Astrocyte of the spinal cord (primary cell): Measurements from ENCODE around the gene TUB.

Source experiments
- DNase-seq: peaks from one replicate; pipeline ENCODE4 v3.0.0; 2011; ENCODE audit warnings: low read depth, low spot score
- H3K4me3 ChIP-seq: 2 replicates; pipeline ENCODE4 v1.5.1; 2011; ENCODE audit warnings: low read depth, mild to moderate bottlenecking, low read length, moderate library complexity
- in situ Hi-C: cut with HindIII; loops from 2 replicates; pipeline ENCODE4 v1.10.0; 2017; ENCODE audit warnings: low sequenced_read_pairs
- TF ChIP-seq, protein P1 (sequence below): IDR thresholded peaks from 2 replicates; pipeline ENCODE4 v1.5.1; 2012; ENCODE audit warnings: low read depth, mild to moderate bottlenecking, low read length, inconsistent platforms

The TUB gene

DNA sequence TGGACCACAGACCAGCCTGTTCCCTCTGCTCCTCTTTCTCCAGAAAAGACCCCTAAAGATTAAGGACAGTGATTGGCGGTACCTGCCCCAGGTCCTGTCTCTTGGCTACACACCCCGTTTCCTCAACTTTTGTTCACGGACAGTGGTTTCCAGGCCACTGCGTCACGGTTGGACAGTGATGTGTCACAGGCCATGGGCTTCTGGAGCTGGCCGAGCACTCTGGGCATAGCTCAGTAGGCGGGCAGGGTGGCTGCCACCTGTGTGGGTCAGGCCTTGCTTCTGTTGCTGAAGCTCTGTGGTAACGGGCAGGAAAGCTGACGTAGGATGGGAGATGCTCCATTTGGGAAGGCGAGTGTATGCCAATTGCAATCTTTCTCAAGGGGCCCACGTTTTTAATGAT lies 13.6 kb downstream of the TUB start:
- no peak overlapping the region for H3K4me3 ChIP-seq
- DNase-seq = no peak
- in situ Hi-C loops = no loop called here
- TF ChIP-seq, protein P1, sequence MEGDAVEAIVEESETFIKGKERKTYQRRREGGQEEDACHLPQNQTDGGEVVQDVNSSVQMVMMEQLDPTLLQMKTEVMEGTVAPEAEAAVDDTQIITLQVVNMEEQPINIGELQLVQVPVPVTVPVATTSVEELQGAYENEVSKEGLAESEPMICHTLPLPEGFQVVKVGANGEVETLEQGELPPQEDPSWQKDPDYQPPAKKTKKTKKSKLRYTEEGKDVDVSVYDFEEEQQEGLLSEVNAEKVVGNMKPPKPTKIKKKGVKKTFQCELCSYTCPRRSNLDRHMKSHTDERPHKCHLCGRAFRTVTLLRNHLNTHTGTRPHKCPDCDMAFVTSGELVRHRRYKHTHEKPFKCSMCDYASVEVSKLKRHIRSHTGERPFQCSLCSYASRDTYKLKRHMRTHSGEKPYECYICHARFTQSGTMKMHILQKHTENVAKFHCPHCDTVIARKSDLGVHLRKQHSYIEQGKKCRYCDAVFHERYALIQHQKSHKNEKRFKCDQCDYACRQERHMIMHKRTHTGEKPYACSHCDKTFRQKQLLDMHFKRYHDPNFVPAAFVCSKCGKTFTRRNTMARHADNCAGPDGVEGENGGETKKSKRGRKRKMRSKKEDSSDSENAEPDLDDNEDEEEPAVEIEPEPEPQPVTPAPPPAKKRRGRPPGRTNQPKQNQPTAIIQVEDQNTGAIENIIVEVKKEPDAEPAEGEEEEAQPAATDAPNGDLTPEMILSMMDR = no peak

DNA sequence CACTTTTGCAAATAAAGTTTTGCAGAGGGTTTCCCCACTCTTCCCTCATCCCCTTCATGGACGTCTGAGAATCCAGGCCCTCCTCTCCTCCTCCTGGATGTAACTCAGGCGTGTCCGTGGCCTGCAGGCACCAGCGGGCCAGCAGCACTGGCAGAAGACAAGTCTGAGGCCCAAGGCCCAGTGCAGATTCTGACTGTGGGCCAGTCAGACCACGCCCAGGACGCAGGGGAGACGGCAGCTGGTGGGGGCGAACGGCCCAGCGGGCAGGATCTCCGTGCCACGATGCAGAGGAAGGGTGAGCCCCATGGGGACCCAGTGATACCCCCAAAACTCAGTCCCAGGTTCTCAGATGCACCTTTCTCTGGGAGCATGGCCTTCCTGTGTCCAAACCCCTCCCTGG lies 14.4 kb downstream of the TUB start:
- H3K4me3 ChIP-seq = no peak overlapping the region
- no peak for DNase-seq
- TF ChIP-seq, protein P1 = no peak
- in situ Hi-C loops = no loop called here

DNA sequence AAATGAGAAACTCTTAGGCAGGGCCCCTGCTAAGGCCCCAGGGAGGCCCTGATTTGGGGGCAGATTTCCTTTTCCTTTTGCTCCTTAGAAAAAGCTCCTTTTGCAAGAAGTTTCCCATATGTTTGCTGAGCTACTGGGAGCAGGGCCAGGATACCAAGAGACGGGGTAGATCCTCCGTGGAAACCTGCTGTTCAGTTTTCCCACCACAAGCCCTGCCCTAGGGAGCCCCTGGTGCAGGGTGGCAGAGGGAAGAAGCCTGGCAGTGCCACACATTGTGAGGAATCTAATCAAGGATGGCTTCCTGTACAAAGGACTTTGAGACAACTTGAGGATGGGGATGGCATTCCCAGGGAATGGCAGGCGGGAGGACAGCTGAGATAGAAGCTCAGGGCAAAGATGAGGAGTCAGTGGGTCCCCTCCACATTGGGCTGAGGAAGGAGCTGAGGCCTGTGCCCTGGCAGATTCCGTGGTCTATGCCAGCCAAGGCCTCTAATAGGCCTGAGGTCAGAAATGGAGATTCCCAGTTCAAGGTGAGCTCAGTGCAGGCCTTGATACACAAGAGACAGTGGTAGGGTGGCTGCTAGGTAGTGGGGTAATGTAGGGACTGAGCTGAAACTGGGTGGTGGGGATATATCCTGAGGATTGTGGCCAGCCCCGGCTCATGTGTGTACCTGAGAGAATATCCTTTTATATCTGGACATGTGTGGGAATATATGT lies 15.0 kb downstream of the TUB start:
- no peak overlapping the region for H3K4me3 ChIP-seq
- TF ChIP-seq, protein P1 = no peak
- in situ Hi-C loops = no loop called here
- DNase-seq = no peak

DNA sequence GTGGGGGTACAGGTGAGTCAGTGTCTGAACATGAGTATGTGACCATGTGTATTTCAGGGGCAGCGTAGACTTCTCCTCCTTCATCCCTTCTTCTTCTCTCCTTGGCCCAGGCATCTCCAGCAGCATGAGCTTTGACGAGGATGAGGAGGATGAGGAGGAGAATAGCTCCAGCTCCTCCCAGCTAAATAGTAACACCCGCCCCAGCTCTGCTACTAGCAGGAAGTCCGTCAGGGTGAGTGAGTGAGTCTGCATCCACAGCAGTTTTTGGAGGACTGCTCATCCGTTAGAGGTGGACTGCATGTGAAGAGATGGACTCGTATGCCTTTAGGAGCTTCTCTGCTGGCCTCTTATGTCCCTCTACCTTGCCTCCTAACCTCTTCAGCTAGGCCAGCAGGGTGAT lies 15.6 kb downstream of the TUB start:
- DNase-seq = no peak
- TF ChIP-seq, protein P1 = no peak
- no peak overlapping the region for H3K4me3 ChIP-seq
- in situ Hi-C loops = no loop called here

- no peak for DNase-seq
- TF ChIP-seq, protein P1 = no peak
- H3K4me3 ChIP-seq = no peak overlapping the region
- in situ Hi-C loops = no loop called here
These were observed 16.1 kb downstream of the TUB start for GRCh38 chr11:8097062-8097461.

DNA sequence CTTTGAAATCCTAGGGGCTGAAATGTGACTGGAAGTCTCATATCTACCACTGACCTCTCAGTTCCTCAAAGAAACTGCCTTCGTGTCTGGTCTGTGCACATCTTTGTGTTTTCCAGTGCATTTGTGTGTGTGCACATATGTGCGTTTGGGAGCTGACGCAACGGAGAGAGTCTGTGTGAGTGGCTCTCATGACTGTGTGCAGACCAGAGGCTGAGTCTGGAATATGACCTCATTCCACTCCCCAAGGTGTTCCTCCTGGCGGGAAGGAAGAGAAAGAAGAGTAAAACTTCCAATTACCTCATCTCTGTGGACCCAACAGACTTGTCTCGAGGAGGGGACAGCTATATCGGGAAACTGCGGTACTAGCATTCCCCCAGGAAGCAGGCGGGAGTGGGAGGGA lies 16.5 kb downstream of the TUB start:
- TF ChIP-seq, protein P1 = no peak
- in situ Hi-C loops = no loop called here
- DNase-seq = no peak
- no peak overlapping the region for H3K4me3 ChIP-seq
